GM13976 (cell line): Measurements from ENCODE around the gene CHIT1.

Source experiments
- DNase-seq: peaks from one replicate; pipeline ENCODE4 v3.0.0; 2012; ENCODE audit warnings: low spot score
- CTCF ChIP-seq: IDR thresholded peaks from 2 replicates; pipeline ENCODE4 v1.5.1; 2012; ENCODE audit warnings: borderline replicate concordance, mild to moderate bottlenecking; ENCODE audit not compliant: insufficient read depth; ENCODE audit errors: extremely low read depth, missing control alignments, control extremely low read depth
- in situ Hi-C: fragments of 300-500 bp; cut with MboI; formaldehyde crosslinking; loops from one replicate; pipeline ENCODE4 v1.12.0; 2022; ENCODE audit warnings: low sequenced_read_pairs, mixed read lengths, inconsistent platforms; ENCODE audit not compliant: unreplicated experiment

CHIT1 gene

GRCh38 chr1:203202431-203203245 lies 26.8 kb downstream of the CHIT1 start:
- no peak for TF ChIP-seq CTCF
- DNase-seq = no peak
- in situ Hi-C loops = no loop called here

DNA sequence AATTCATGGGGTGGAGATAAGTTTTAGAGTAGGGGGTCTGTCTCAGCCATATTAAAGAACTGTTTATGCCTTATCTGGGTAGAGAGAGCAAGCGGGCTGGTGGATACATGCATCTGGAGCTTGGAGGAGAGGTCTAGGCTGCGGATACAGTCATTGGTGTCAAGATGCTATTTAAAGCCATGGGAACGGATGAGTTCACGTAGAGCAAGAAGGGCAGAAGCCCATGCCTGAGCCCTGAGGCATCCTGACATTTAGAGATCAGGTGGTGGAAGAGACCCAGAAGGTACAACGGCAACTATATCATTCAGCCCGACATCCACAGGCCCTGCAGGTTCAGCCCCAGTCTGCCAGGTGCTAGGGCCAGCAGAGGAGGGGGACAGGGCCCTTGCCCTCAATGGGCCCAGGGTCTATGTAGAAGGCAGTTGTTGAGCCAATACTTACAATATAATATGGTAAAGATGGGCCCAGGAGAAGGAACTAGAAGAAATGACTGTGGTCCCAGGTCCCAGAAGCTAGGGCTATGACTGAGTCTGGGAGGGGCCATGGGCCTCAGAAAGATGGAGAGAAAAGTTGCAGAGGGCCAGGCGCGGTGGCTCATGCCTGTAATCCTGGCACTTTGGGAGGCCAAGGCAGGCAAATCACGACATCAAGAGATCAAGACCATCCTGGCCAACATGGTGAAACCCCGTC lies 27.8 kb downstream of the CHIT1 start:
- DNase-seq = no peak
- TF ChIP-seq CTCF = no peak
- in situ Hi-C loops = no loop called here

DNA sequence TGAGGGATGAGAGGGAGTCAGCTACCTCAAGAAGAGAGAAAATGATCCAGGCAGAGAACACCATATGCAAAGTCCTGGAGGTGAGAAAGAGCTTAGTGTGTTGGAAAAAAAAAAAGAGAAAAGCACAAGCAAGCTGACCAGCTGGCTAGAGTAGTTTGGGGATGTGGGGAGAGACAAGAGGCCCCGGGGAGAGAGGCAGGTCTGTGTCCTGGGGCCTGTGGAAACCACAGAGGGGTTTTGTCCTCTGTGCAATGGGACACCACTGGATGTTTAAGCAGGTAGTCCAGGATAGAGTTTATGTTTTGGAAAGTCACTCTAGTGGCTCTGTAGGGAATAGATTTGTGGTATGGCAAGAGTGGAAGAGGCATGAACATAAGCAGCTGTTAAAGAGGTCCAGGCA lies 28.6 kb downstream of the CHIT1 start:
- TF ChIP-seq CTCF = no peak
- DNase-seq = no peak
- in situ Hi-C loops = no loop called here

DNA sequence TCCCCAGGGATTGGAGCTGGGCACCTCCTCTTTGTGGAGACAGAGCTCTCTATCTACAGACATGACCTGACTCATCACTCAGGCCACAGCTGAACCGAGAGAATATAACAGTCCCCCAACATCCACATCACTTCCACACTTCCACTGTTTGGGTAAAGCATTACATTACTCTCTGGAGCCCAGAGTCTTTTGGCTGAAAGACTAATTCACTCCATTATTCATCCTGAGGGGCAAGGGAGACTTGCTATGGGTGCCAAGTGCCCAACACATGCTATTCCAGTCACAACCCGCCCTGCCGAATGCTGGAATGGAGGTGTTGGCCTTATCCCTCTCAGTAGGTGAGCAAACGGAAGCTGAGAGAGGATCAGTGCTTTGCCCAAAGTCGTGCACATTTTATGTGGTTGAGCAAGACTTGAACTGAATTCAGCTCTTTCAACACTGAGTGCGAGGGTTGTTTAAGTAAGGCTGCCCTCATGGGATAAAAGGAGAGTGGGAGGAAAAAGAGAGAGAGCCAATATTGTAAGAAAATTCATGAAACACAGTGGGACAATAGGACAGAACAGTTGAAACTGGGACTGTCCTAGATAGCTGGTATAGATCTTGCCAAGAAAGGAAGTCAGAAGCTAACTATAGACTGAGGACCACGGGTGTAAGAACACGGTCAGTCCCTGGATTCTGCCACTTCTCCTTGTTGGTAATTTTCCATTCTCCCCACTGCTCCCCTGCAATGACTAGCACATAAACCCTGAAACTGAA lies 29.5 kb downstream of the CHIT1 start:
- in situ Hi-C loops = no loop called here
- DNase-seq = no peak
- no peak for TF ChIP-seq CTCF

DNA sequence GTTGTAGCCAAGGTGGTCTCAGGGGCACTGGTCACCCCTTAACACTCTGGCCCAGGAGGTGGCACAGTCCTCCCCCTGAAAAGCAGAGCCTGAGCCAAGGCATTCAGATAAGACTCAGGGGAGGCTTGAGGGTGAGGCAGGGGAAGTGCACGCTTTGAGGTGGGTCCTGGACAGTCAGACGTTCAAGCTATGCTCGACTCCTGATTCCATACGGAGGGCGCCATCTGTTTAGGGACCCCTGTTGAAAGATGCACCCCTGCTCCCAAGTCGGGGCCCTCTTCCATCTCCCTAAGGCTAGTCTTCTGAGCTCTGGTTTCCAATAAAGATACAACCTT lies 30.0 kb downstream of the CHIT1 start:
- no peak for DNase-seq
- in situ Hi-C loops = no loop called here
- TF ChIP-seq CTCF = no peak

DNA sequence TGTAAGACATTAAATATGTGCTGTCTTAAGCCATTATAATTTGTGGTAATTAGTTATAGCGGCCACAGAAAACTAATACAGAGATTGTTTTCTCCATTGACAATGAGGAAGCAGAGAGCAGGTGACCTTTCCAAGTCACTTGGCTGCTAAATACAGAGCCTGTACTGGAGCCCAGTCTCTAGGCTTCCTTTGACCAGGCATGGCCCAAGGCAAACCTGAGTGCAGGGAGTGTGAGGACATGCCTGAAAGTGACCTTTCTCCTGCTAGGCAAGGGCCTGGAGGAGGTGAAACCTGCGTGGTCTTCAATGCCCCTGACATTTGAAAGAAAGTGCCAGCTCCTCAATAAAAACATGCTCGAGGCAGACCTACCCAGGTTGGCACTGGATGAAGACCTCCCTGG lies 30.5 kb downstream of the CHIT1 start:
- TF ChIP-seq CTCF = no peak
- in situ Hi-C loops = no loop called here
- DNase-seq = no peak
